Stimulated activated CD4-positive, alpha-beta T cell treated with anti-CD3 and anti-CD28 coated beads, Interleukin-1b, Interleukin-23, amount 100 ng/mL, for 1 hour (primary cell): ENCODE measurements around the gene CEP76.
"Not testable (repeated sequence)": the region's sequence is repeated elsewhere in the genome, so short reads cannot be mapped to it uniquely, and the experiment has no call there.

Experiments used
- DNase-seq, 2 donors: peaks; one replicate each; pipeline ENCODE4 v3.0.0-alpha.2; 2020; ENCODE audit warnings: low read depth in 2 of 2

CEP76 gene

GRCh38 chr18:12640881-12641200, 61.7 kb downstream of the CEP76 start:
- DNase-seq: no peak

- no peak for DNase-seq
Observed at GRCh38 chr18:12639990-12640880, 62.3 kb downstream of the CEP76 start.

- DNase-seq: no peak
Observed at GRCh38 chr18:12638644-12639124, 63.8 kb downstream of the CEP76 start.

- no peak for DNase-seq
Observed at GRCh38 chr18:12637901-12638643, 64.5 kb downstream of the CEP76 start.

- no peak for DNase-seq
Observed at GRCh38 chr18:12637393-12637792, 65.1 kb downstream of the CEP76 start.

- DNase-seq: no peak
Observed at GRCh38 chr18:12631831-12632477, 70.6 kb downstream of the CEP76 start.

GRCh38 chr18:12630136-12630535, 72.4 kb downstream of the CEP76 start:
- no peak for DNase-seq

- DNase-seq: no peak
Observed at GRCh38 chr18:12628706-12629702, 73.5 kb downstream of the CEP76 start.

- DNase-seq: not testable (repeated sequence)
Observed at GRCh38 chr18:12627199-12627598, 75.3 kb downstream of the CEP76 start.

- no peak for DNase-seq
Observed at GRCh38 chr18:12625241-12625640, 77.3 kb downstream of the CEP76 start.
